ENCODE measurements around the gene LRBA. TPM values are rescaled to one million over a fixed set of nuclear protein-coding genes. Genes with fewer than 3 reads are reported as not detected.

Gene LRBA
- total RNA-seq, 1 donor from 2014 or later: 16.9 TPM

GRCh38 chr4:150723727-150724411, 291.2 kb downstream of the LRBA start:
- DNase-seq (ENCODE audit: missing footprints) (no peak), ATAC-seq (no peak)
- intact Hi-C loops (cut with DNase I): loop anchor here (2.0 to 10.0 kb wide), 2 partner anchors 143 to 241 kb away; no protein-coding TSS in a partner anchor

- ATAC-seq: peak; percentile 99
- intact Hi-C loops (cut with DNase I): loop anchor here (2.0 to 10.0 kb wide), 2 partner anchors 144 to 242 kb away; no protein-coding TSS in a partner anchor
- peak; percentile 90 for DNase-seq (ENCODE audit: missing footprints)
Observed at GRCh38 chr4:150722908-150723362, 292.1 kb downstream of the LRBA start.

- ATAC-seq: no peak
- no peak for DNase-seq (ENCODE audit: missing footprints)
- intact Hi-C loops (cut with DNase I): loop anchor here (10.0 kb wide), 1 partner anchor 244 kb away; no protein-coding TSS in a partner anchor
Observed at GRCh38 chr4:150720973-150721518, 294.0 kb downstream of the LRBA start.

- ATAC-seq: no peak
- intact Hi-C loops (cut with DNase I): no loop called here
- no peak for DNase-seq (ENCODE audit: missing footprints)
Observed at GRCh38 chr4:150717952-150718351, 297.1 kb downstream of the LRBA start.

GRCh38 chr4:150714462-150715438, 300.3 kb downstream of the LRBA start:
- ATAC-seq: no peak
- intact Hi-C loops (cut with DNase I): no loop called here
- DNase-seq (ENCODE audit: missing footprints): no peak

GRCh38 chr4:150713251-150713650, 301.8 kb downstream of the LRBA start:
- intact Hi-C loops (cut with DNase I): no loop called here
- ATAC-seq (no peak), DNase-seq (ENCODE audit: missing footprints) (no peak)

GRCh38 chr4:150710770-150711375, 304.2 kb downstream of the LRBA start:
- ATAC-seq: no peak

GRCh38 chr4:150708004-150708403, 307.1 kb downstream of the LRBA start:
- intact Hi-C loops (cut with DNase I): no loop called here
- ATAC-seq (no peak), DNase-seq (ENCODE audit: missing footprints) (no peak)

More at GRCh38 chr4:150710770-150711375, 304.2 kb downstream of the LRBA start:
- intact Hi-C loops (cut with DNase I): no loop called here
- no peak for DNase-seq (ENCODE audit: missing footprints)

GRCh38 chr4:150699599-150699998, 315.5 kb downstream of the LRBA start:
- intact Hi-C loops (cut with DNase I): no loop called here
- DNase-seq (ENCODE audit: missing footprints) (no peak), ATAC-seq (no peak)

GRCh38 chr4:150695162-150695561, 319.9 kb downstream of the LRBA start:
- DNase-seq (ENCODE audit: missing footprints) (no peak), ATAC-seq (no peak)
- intact Hi-C loops (cut with DNase I): no loop called here

GRCh38 chr4:150694438-150694837, 320.6 kb downstream of the LRBA start:
- ATAC-seq (no peak), DNase-seq (ENCODE audit: missing footprints) (no peak)
- intact Hi-C loops (cut with DNase I): no loop called here

GRCh38 chr4:150683775-150684350, 331.2 kb downstream of the LRBA start:
- ATAC-seq (no peak), DNase-seq (ENCODE audit: missing footprints) (no peak)
- intact Hi-C loops (cut with DNase I): no loop called here

GRCh38 chr4:150682126-150682525, 333.0 kb downstream of the LRBA start:
- ATAC-seq (no peak), DNase-seq (ENCODE audit: missing footprints) (no peak)
- intact Hi-C loops (cut with DNase I): no loop called here

GRCh38 chr4:150681063-150681462, 334.0 kb downstream of the LRBA start:
- DNase-seq (ENCODE audit: missing footprints): no peak
- intact Hi-C loops (cut with DNase I): no loop called here
- no peak for ATAC-seq

GRCh38 chr4:150680651-150681050, 334.4 kb downstream of the LRBA start:
- intact Hi-C loops (cut with DNase I): no loop called here
- no peak for DNase-seq (ENCODE audit: missing footprints)
- ATAC-seq: no peak

GRCh38 chr4:150679765-150680343, 335.2 kb downstream of the LRBA start:
- DNase-seq (ENCODE audit: missing footprints): no peak
- no peak for ATAC-seq
- intact Hi-C loops (cut with DNase I): no loop called here

- DNase-seq (ENCODE audit: missing footprints) (no peak), ATAC-seq (no peak)
- intact Hi-C loops (cut with DNase I): no loop called here
Observed at GRCh38 chr4:150679018-150679764, 335.9 kb downstream of the LRBA start.

- ATAC-seq: no peak
- intact Hi-C loops (cut with DNase I): no loop called here
- DNase-seq (ENCODE audit: missing footprints): no peak
Observed at GRCh38 chr4:150673793-150674192, 341.3 kb downstream of the LRBA start.
